Memory B cell (primary cell): ENCODE data around the gene GPX4.

ENCODE experiments used
- ATAC-seq: fragments of 150-1000 bp; cut with Tn5 transposase; 2 replicates; pipeline ENCODE4 v1.10.0; 2021; ENCODE audit warnings: low read depth, mild to moderate bottlenecking, moderate library complexity
- DNase-seq, 2 donors: peaks; one replicate each; pipeline ENCODE4 v3.0.0; 2022; ENCODE audit warnings: low spot score in 2 of 2
- H3K27ac Mint-ChIP-seq: one replicate; pipeline ENCODE4 v1.8.0; 2022; ENCODE audit warnings: mild to moderate bottlenecking, moderate library complexity, mixed read lengths
- H3K27me3 Mint-ChIP-seq: one replicate; pipeline ENCODE4 v1.8.0; 2022; ENCODE audit warnings: mixed read lengths
- H3K36me3 Mint-ChIP-seq: one replicate; pipeline ENCODE4 v1.8.0; 2022; ENCODE audit warnings: mild to moderate bottlenecking, mixed read lengths
- H3K4me1 Mint-ChIP-seq: one replicate; pipeline ENCODE4 v1.8.0; 2022; ENCODE audit warnings: mixed read lengths
- H3K4me3 Mint-ChIP-seq: one replicate; pipeline ENCODE4 v1.8.0; 2022; ENCODE audit warnings: mild to moderate bottlenecking, moderate library complexity, mixed read lengths
- H3K9me3 Mint-ChIP-seq: one replicate; pipeline ENCODE4 v1.8.0; 2022; ENCODE audit warnings: mixed read lengths

The GPX4 gene

GRCh38 chr19:1097810-1098176, 6.0 kb upstream of the GPX4 start:
- Mint-ChIP-seq H3K27me3 (no peaks in the 10 kb centered on the region), H3K9me3 (no peaks in the 10 kb centered on the region), H3K4me3 (no peak overlapping the region), H3K36me3 (peaks cover 3% of the 10 kb centered on the region), H3K4me1 (peaks cover 21% of the 10 kb centered on the region), H3K27ac (no peak overlapping the region)
- DNase-seq (no peak), ATAC-seq (no peak)

GRCh38 chr19:1098177-1099051, 5.4 kb upstream of the GPX4 start:
- peaks cover 19% of the 10 kb centered on the region for H3K4me1 Mint-ChIP-seq
- no peaks in the 10 kb centered on the region for H3K9me3 Mint-ChIP-seq
- DNase-seq: no peak
- no peak for ATAC-seq
- H3K4me3 Mint-ChIP-seq: no peak overlapping the region
- H3K27ac Mint-ChIP-seq: no peak overlapping the region
- peaks cover 1% of the 10 kb centered on the region for H3K36me3 Mint-ChIP-seq
- no peaks in the 10 kb centered on the region for H3K27me3 Mint-ChIP-seq

GRCh38 chr19:1101337-1101698, 2.5 kb upstream of the GPX4 start:
- Mint-ChIP-seq H3K4me1 (peaks cover 9% of the 10 kb centered on the region), H3K36me3 (no peaks in the 10 kb centered on the region), H3K9me3 (no peaks in the 10 kb centered on the region), H3K27me3 (no peaks in the 10 kb centered on the region), H3K27ac (peak overlapping the region; percentile 20), H3K4me3 (no peak overlapping the region)
- no peak for DNase-seq
- ATAC-seq: no peak

GRCh38 chr19:1102407-1103131, 1.2 kb upstream of the GPX4 start:
- no peaks in the 10 kb centered on the region for H3K27me3 Mint-ChIP-seq
- no peaks in the 10 kb centered on the region for H3K9me3 Mint-ChIP-seq
- peak overlapping the region; percentile 85 for H3K27ac Mint-ChIP-seq
- H3K4me3 Mint-ChIP-seq: peak overlapping the region; percentile 39
- ATAC-seq: no peak
- peaks cover 11% of the 10 kb centered on the region for H3K4me1 Mint-ChIP-seq
- no peak for DNase-seq
- no peaks in the 10 kb centered on the region for H3K36me3 Mint-ChIP-seq

GRCh38 chr19:1103132-1103707, 574 bp upstream of the GPX4 start:
- peaks cover 11% of the 10 kb centered on the region for H3K4me1 Mint-ChIP-seq
- no peaks in the 10 kb centered on the region for H3K36me3 Mint-ChIP-seq
- DNase-seq (no peak), ATAC-seq (no peak)
- no peaks in the 10 kb centered on the region for H3K27me3 Mint-ChIP-seq
- H3K9me3 Mint-ChIP-seq: no peaks in the 10 kb centered on the region
- H3K4me3 Mint-ChIP-seq: peak overlapping the region; percentile 71
- peak overlapping the region; percentile 85 for H3K27ac Mint-ChIP-seq

- Mint-ChIP-seq H3K4me3 (peak overlapping the region; percentile 78), H3K27ac (peak overlapping the region; percentile 85), H3K4me1 (peaks cover 8% of the 10 kb centered on the region), H3K27me3 (no peaks in the 10 kb centered on the region), H3K36me3 (peaks cover 1% of the 10 kb centered on the region), H3K9me3 (no peaks in the 10 kb centered on the region)
- ATAC-seq (peak; percentile 65), DNase-seq (peak; percentile 90 to 91)
These were observed 665 bp downstream of the GPX4 start for GRCh38 chr19:1104311-1105007.

GRCh38 chr19:1105008-1105872, 1.4 kb downstream of the GPX4 start:
- peak in 1 of 2 donors; percentile 59 for DNase-seq
- Mint-ChIP-seq H3K27ac (peak overlapping the region; percentile 85), H3K27me3 (no peaks in the 10 kb centered on the region), H3K4me1 (peaks cover 8% of the 10 kb centered on the region), H3K4me3 (peak overlapping the region; percentile 78), H3K36me3 (peaks cover 1% of the 10 kb centered on the region), H3K9me3 (no peaks in the 10 kb centered on the region)
- peak; percentile 0 for ATAC-seq

- ATAC-seq (no peak), DNase-seq (no peak)
- Mint-ChIP-seq H3K27ac (peak overlapping the region; percentile 85), H3K4me1 (peaks cover 8% of the 10 kb centered on the region), H3K9me3 (no peaks in the 10 kb centered on the region), H3K4me3 (peak overlapping the region; percentile 59), H3K36me3 (peaks cover 1% of the 10 kb centered on the region), H3K27me3 (no peaks in the 10 kb centered on the region)
These were observed 2.4 kb downstream of the GPX4 start for GRCh38 chr19:1105873-1106840.

- Mint-ChIP-seq H3K27ac (peak overlapping the region; percentile 68), H3K4me1 (peaks cover 4% of the 10 kb centered on the region), H3K36me3 (peaks cover 1% of the 10 kb centered on the region), H3K9me3 (no peaks in the 10 kb centered on the region), H3K4me3 (no peak overlapping the region), H3K27me3 (no peaks in the 10 kb centered on the region)
- ATAC-seq: no peak
- no peak for DNase-seq
These were observed 3.3 kb downstream of the GPX4 start for GRCh38 chr19:1106841-1107660.

GRCh38 chr19:1107661-1108261, 4.0 kb downstream of the GPX4 start:
- DNase-seq (no peak), ATAC-seq (no peak)
- Mint-ChIP-seq H3K4me1 (peaks cover 4% of the 10 kb centered on the region), H3K36me3 (peaks cover 1% of the 10 kb centered on the region), H3K9me3 (no peaks in the 10 kb centered on the region), H3K27ac (peak overlapping the region; percentile 68), H3K27me3 (no peaks in the 10 kb centered on the region), H3K4me3 (no peak overlapping the region)

GRCh38 chr19:1108291-1109031, 4.7 kb downstream of the GPX4 start:
- Mint-ChIP-seq H3K27ac (no peak overlapping the region), H3K4me3 (no peak overlapping the region), H3K4me1 (peaks cover 5% of the 10 kb centered on the region), H3K9me3 (no peaks in the 10 kb centered on the region), H3K36me3 (peaks cover 1% of the 10 kb centered on the region), H3K27me3 (no peaks in the 10 kb centered on the region)
- no peak for DNase-seq
- no peak for ATAC-seq
